Stimulated activated CD8-positive, alpha-beta memory T cell treated with anti-CD3 and anti-CD28 coated beads, Interleukin-4, amount 100 ng/mL, for 1 hour (primary cell): ENCODE results near the gene STAT1.

Experiments used
- DNase-seq, 2 donors: peaks; one replicate each; pipeline ENCODE4 v3.0.0-alpha.2; 2020; ENCODE audit warnings: low read depth in 2 of 2, low spot score in 1 of 2

The STAT1 gene

DNA sequence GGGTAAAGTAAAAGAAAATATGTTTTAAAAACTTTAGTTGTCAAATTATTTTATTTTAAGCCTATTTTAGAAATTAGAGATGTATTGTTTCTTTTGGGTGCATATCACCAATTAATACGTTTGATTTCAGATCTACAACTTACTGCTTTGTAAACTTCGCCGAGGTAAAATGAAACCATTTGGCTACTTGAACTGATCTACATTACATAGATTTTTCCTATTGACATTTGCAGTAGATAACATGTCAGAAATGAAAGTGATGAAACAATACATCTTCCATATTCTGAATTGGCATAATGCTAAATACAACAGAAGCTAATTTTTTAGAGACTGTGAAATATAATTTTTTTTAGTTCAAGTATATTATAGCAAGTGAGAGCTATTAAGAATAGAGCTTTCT is 93.9 kb downstream of the STAT1 start:
- no peak for DNase-seq
